Measurements from ENCODE around the gene MACO1.
"Not testable (repeated sequence)": the region's sequence is repeated elsewhere in the genome, so short reads cannot be mapped to it uniquely, and the experiment has no call there.

Gene MACO1

GRCh38 chr1:25425098-25426085 is 5.3 kb upstream of the MACO1 start:
- DNase-seq (ENCODE audit: low read depth), result no peak

DNA sequence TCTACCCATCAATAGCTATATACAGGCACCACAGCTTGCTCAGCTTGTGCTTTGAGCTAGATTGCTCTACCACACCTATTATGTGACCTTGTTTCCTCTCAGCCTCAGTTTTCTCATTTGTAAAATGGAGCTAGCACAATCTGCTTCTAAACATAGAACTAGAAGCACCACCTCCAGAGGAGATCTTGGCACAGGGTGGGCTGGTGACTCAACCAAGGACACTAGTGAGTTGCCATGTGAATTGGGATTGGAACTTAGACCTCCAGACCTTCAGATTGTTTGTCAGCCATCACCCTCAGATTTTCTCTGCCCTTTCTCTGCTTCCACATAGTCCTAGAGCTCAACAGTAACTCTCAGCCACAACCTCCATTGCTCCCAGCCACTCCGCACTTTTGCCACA is 3.0 kb upstream of the MACO1 start:
- no peak for DNase-seq (ENCODE audit: low read depth)

GRCh38 chr1:25428475-25429166 is 2.1 kb upstream of the MACO1 start:
- DNase-seq (ENCODE audit: low read depth), result no peak

GRCh38 chr1:25430967-25431881 is 527 bp downstream of the MACO1 start:
- DNase-seq (ENCODE audit: low read depth), result no peak

GRCh38 chr1:25431955-25432719 is 1.4 kb downstream of the MACO1 start:
- no peak for DNase-seq (ENCODE audit: low read depth)

- DNase-seq (ENCODE audit: low read depth), result no peak
Observed at GRCh38 chr1:25432749-25433388, 2.2 kb downstream of the MACO1 start.

DNA sequence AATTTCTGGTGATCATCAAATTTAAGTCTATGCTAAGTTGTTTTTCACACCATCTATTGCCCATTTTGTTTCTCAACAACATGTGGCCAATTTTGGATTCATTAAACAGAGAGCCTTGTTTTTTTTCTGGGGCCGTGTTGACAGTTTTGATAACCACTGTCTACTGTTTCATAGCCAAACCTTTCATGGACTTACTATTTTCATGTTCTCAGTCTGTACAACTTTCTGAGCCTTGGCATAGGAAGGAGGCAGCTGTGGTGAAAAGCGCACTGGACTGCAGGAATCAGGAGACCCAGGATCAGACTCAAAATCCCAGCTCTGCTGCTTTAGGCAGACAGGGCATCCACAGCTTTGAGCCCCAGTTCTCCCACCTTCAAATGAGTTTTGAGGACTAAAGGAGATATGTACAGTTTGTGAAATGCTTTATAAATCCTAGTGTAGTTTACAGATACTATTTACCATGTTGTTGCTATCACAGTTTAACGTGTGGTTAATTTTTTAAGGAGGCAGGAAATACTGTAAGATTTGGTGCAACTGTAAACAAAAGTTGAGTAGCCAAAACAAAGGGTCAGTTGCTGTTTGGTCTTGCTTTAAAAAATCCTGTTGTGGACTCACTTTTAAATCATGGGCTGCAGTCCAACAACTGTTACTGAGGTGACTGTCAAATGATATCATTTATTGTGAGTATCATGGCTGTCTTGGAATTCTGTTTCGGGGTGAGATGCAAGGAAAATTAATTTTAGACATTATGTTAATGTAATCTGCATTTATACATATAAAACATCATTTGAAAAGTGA is 2.9 kb downstream of the MACO1 start:
- no peak for DNase-seq (ENCODE audit: low read depth)

- no peak for DNase-seq (ENCODE audit: low read depth)
Observed at GRCh38 chr1:25435397-25436108, 4.9 kb downstream of the MACO1 start.

DNA sequence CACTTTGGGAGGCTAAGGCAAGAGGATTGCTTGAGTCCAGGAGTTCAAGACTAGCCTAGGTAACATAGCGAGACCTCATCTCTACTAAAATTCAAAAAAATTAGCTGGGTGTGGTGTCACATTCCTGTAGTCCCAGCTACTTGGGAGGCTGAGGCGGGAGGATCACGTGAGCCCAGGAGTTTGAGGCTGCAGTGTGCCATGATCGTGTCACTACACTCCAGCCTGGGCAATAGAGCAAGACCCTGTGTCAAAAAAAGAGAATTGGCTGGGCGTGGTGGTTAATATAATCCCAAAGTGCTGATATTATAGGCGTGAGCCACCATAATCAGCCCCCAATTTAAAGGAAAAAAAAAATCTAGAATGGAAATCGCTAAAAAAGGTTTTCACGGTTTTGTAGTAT is 7.0 kb downstream of the MACO1 start:
- no peak for DNase-seq (ENCODE audit: low read depth)

DNA sequence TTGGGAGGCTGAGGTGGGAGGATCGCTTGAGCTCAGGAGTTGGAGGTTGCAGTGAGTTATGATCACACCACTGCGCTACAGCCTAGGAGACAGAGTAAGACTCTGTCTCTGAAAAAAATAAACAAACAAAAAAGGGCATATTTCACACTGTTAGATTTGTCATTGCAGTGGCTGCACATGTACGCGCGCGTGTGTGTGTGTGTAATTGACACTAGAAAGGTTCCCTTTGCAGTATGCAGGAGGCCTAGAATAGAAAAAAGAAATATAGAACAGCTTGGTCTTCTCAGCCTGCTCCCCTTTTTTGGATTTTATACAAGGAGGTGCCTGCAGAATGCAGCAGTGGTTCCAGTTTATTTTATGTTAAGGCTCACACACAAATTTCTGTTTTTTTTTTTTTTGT is 8.6 kb downstream of the MACO1 start:
- DNase-seq (ENCODE audit: low read depth), result no peak

- no peak for DNase-seq (ENCODE audit: low read depth)
Observed at GRCh38 chr1:25442178-25442577, 11.5 kb downstream of the MACO1 start.

- DNase-seq (ENCODE audit: low read depth), result no peak
Observed at GRCh38 chr1:25443030-25443699, 12.5 kb downstream of the MACO1 start.

DNA sequence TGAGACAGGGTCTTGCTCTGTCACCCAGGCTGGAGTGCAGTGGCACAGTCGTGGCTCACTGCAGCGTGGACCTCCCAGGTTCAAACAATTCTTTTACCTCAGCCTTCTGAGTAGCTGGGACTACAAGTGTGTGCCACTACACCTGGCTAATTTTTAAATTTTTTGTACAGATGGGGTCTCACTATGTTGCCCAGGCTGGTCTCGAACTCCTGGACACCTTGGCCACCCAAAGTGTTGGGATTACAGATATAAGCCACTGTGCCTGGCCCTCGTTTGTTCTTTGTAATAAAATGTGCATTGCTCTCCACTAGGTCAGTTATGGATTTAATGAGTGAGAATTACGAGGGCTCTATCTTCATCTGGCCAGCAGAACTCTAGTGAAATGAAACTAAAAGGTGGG is 13.9 kb downstream of the MACO1 start:
- not testable (repeated sequence) for DNase-seq (ENCODE audit: low read depth)

- DNase-seq (ENCODE audit: low read depth), result no peak
Observed at GRCh38 chr1:25445993-25446538, 15.4 kb downstream of the MACO1 start.

DNA sequence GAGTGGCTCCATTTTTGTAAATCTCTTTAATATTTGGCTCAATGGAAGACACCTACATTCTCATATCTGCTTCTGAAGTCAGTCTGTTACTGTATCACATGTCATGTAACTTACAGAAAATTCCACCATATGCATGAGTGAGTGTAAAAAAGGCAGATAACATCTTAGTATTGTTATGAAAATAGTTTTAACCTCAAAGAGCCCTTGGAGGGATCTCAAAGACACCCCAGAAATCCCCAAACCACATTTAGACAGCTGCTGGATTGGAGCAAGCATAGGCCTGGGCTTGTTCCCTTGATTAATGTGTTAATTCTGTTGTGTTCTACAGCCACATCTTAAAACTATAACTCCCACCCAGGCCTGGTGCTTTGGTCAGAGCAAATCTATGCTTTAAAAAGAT is 16.9 kb downstream of the MACO1 start:
- no peak for DNase-seq (ENCODE audit: low read depth)

GRCh38 chr1:25450891-25451290 is 20.2 kb downstream of the MACO1 start:
- DNase-seq (ENCODE audit: low read depth), result no peak

- DNase-seq (ENCODE audit: low read depth), result no peak
Observed at GRCh38 chr1:25451908-25452307, 21.2 kb downstream of the MACO1 start.

- DNase-seq (ENCODE audit: low read depth), result no peak
Observed at GRCh38 chr1:25456502-25456901, 25.8 kb downstream of the MACO1 start.

All from activated T-cell treated with anti-CD3 and anti-CD28 coated beads for 48 hours (primary cell).